A549 (cell line): ENCODE measurements around the gene HLA-DOA.

Experiments
- CBX2 ChIP-seq: fragments of 200-600 bp; sonication (generic); IDR thresholded peaks from 2 replicates; pipeline ENCODE4 v1.6.1; 2016; ENCODE audit warnings: low read depth, mild to moderate bottlenecking, borderline replicate concordance
- HDAC2 ChIP-seq: fragments of 200-600 bp; sonication (generic); IDR thresholded peaks from 2 replicates; pipeline ENCODE4 v1.6.1; 2016
- POLR2A ChIP-seq: IDR thresholded peaks from 2 replicates; pipeline ENCODE4 v1.6.1; 2012; ENCODE audit warnings: mild to moderate bottlenecking, low read length
- RCOR1 ChIP-seq: fragments of 150-350 bp; IDR thresholded peaks from 2 replicates; pipeline ENCODE4 v1.6.1; 2014; ENCODE audit warnings: antibody characterized with exemption, low read length, low read depth
- TF ChIP-seq, protein P1 (sequence below): IDR thresholded peaks from 2 replicates; pipeline ENCODE4 v1.6.1; 2012
- TF ChIP-seq, protein P2 (sequence below): fragments of >200 bp; sonication (Bioruptor Twin); formaldehyde crosslinking; IDR thresholded peaks from 3 replicates; pipeline ENCODE4 v1.5.1; 2016
- TF ChIP-seq, protein P3 (sequence below): IDR thresholded peaks from 2 replicates; pipeline ENCODE4 v1.6.1; 2012

DNA sequence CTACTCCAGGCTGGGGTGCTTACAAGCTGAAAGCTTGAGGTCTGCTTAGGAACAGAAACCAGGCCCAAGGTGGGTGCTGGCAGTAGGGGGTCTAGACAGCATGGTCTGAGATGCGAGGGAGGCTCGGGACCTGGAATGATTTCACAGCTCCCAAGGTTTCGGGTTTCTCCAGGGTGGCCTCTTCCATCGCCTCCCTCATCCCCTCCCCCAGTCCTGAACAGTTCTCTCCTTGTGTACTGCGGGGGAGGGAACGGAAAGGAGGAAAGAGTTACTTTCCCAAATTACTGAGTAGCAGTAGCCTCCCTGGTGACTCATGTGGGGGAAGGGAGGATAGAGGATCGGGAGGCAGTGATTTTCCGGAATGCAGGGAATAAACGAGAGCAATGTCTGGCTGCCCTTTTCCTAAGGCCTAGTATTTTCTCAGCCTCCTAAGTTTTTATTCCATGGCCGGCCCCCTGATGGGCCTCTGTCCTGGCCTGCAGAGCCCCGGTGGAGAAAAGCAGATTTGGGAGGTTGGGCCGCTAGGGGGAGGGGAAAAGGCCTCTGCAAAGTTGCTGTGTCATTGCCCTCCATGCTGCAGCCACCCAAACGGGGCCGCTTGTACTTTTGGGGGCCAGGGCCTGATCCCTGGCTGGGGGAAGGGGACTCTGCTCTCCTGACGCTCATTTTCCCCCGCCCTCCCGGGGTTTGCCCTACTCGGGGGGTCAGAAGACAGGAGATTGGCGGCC, 39.5 kb downstream of the HLA-DOA start:
- TF ChIP-seq RCOR1 (no peak), CBX2 (no peak), HDAC2 (no peak), POLR2A (peak; percentile 17; the same call in 1 of the 2 replicates)
- TF ChIP-seq, protein P1, sequence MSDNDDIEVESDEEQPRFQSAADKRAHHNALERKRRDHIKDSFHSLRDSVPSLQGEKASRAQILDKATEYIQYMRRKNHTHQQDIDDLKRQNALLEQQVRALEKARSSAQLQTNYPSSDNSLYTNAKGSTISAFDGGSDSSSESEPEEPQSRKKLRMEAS, result peak; percentile 49
- TF ChIP-seq, protein P2, sequence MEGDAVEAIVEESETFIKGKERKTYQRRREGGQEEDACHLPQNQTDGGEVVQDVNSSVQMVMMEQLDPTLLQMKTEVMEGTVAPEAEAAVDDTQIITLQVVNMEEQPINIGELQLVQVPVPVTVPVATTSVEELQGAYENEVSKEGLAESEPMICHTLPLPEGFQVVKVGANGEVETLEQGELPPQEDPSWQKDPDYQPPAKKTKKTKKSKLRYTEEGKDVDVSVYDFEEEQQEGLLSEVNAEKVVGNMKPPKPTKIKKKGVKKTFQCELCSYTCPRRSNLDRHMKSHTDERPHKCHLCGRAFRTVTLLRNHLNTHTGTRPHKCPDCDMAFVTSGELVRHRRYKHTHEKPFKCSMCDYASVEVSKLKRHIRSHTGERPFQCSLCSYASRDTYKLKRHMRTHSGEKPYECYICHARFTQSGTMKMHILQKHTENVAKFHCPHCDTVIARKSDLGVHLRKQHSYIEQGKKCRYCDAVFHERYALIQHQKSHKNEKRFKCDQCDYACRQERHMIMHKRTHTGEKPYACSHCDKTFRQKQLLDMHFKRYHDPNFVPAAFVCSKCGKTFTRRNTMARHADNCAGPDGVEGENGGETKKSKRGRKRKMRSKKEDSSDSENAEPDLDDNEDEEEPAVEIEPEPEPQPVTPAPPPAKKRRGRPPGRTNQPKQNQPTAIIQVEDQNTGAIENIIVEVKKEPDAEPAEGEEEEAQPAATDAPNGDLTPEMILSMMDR, result no peak
- TF ChIP-seq, protein P3, sequence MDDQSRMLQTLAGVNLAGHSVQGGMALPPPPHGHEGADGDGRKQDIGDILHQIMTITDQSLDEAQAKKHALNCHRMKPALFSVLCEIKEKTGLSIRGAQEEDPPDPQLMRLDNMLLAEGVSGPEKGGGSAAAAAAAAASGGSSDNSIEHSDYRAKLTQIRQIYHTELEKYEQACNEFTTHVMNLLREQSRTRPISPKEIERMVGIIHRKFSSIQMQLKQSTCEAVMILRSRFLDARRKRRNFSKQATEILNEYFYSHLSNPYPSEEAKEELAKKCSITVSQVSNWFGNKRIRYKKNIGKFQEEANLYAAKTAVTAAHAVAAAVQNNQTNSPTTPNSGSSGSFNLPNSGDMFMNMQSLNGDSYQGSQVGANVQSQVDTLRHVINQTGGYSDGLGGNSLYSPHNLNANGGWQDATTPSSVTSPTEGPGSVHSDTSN, result no peak; the same call in 1 of the 2 replicates
